ENCODE data around the gene OGFR.

GRCh38 chr20:62843656-62844055 lies 39.0 kb downstream of the OGFR start:
- TF ChIP-seq CTCF (IDR thresholded peaks at IDR 0.05; ENCODE audit: insufficient read depth, low read depth, low read length) (no peak), EZH2 (IDR thresholded peaks at IDR 0.05; ENCODE audit: insufficient read depth, low read length) (no peak)

All from astrocyte (in vitro differentiated cells and primary cell).